Measurements from ENCODE around the gene AXIN1.
A peak's percentile ranks its signal among the peaks of the same experiment; 100 is the strongest.
"Not testable (repeated sequence)": the region's sequence is repeated elsewhere in the genome, so short reads cannot be mapped to it uniquely, and the experiment has no call there.

The AXIN1 gene

DNA sequence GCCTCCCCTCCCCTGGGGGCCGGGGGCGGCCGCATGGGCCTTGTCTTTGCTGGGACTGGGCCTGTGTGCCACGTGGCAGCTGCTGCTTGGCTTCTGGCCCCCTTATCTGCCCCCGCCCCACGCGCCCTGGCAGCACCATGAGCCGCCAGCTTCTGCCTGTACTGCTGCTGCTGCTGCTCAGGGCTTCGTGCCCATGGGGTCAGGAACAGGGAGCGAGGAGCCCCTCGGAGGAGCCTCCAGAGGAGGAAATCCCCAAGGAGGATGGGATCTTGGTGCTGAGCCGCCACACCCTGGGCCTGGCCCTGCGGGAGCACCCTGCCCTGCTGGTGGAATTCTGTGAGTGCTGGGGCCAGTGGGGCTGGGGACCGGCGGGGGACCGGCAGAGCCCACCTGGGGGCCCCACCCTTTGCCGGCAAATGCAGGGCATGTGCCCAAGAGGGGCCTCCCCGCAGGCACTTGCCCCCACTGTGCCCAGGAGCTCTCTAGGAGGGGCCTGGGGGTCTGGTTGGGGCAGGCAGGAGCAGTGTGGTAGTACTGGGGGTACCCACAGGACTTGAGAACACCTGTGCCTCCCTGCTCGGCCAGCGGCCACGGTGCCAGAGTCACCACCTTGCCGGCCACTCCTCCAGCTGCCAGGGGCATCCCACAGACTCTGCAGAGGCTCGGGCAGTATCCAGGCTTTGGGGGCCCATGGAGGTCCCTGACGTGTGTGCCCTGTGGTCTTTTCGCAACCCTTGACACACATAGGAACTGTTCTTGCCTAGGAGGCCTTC is 69.3 kb downstream of the AXIN1 start, which contains the start of gene PDIA2:
TSS of gene PDIA2 (plus strand) at position 132 of the 773 bp plus-strand sequence. CDS start at position 138, 6 bp downstream.
- no peak for DNase-seq (ENCODE audit: low spot score)

DNA sequence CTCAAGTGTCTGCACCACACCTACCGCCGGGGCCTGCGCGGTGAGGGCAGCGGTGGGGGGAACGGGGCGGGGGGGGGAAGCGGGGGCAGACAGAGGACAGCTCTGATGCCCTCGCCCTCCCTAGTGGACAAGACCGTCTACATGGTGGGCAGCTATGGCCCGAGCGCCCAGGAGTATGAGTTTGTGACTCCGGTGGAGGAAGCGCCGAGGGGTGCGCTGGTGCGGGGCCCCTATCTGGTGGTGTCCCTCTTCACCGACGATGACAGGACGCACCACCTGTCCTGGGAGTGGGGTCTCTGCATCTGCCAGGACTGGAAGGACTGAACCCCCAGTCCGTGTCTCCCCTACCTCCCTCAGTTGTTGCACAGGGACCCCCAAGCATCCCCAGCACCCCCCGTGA is 70.0 kb downstream of the AXIN1 start:
- no peak for DNase-seq (ENCODE audit: low spot score)

DNA sequence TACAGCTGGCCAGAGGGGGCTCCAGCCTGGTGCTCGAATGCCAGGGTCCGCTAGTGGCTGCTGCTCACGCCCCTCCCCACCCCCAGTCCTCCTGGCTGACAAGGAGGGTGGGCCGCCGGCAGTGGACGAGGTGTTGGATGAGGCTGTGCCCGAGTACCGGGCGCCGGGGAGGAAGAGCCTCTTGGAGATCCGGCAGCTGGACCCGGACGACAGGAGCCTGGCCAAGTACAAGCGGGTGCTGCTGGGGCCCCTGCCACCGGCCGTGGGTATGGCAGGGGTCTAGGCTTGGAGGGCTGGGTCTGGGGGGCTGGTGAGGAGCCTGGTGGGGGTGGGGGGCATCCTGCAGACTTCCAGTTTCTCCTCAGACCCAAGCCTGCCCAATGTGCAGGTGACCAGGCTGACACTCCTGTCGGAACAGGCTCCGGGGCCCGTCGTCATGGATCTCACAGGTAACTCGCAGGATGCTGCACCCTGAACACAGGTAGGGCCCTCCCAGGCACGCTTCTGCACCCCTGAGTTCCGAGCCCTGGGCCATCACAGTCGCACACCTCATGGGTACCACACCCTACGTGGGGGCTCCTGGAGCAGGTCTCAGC is 70.8 kb downstream of the AXIN1 start:
- no peak for DNase-seq (ENCODE audit: low spot score)

DNA sequence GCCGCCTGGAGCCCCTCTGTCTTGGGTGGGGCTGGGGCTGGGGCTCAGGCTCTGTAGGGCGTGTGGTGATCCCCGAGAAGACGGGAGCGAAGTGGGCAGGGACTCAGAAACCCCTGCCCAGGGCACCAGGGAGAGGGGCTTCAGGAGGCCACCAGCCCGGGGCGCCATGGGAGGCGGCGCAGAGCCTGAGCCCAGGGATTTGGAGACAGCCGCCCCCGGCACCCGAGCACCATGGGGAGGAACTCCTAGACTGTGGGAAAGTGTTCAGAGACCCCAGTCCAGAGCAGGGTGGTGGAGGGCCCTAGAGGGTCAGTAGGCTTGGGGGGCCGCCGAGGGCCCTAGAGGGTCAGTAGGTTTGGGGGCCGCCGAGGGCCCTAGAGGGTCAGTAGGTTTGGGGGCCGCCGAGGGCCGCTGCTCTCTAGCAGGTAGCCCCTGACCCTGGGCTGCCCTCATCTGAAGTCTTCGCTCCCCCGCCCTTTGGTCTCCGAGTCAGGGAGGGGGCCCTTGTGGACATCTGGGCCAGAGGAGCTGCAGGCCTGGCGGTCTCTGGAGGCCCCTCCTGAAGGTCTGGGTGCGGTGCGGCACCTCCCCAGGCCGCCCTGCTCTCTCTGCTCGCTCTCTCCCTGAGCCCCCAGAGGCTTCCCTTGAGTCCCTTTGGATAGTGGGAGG is 71.4 kb downstream of the AXIN1 start:
- no peak for DNase-seq (ENCODE audit: low spot score)

DNA sequence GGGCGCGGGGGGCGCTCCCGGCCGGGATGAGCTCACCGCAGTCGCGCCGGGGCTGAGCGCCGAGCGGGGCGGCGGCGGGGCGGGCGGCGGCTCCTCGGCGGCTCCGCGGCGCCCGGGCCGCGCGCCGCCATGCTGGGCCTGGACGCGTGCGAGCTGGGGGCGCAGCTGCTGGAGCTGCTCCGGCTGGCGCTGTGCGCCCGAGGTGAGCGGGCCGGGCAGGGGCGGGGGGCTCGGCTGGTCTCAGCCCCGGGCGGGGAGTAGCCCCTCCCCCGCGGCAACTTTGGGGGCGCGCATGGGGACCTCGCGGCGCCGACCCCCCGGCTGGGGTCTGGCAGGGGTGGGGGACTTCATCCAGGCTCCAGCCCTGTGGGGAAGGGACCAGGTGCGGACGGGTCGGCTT is 72.0 kb downstream of the AXIN1 start, which contains the start of gene ARHGDIG:
TSS of gene ARHGDIG (plus strand) at position 40 of the 400 bp plus-strand sequence. CDS start at position 130, 90 bp downstream.
- no peak for DNase-seq (ENCODE audit: low spot score)

DNA sequence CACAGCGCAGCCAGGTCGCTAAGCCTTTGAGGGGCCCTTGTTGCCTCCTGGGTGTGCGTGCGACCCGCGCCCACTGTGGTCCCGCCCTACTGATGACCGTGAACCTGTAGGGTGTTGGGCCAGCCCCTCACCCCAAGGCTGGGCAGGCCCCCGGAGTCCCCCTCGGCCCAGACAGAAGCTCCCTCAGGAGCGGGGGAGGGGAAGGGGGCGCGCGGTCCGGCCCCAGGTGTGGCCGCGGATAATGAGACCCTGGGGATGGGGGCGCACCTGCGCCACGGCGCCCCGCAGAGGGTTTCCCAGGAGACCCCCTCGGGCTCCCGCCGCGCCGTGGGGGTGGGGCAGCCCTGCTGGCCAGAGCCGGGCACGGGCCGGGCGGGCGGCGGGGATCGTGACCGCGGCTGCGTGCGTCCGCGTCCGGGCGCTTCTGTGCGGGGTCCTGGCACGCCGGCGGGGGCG is 72.5 kb downstream of the AXIN1 start:
- DNase-seq (ENCODE audit: low spot score): no peak

DNA sequence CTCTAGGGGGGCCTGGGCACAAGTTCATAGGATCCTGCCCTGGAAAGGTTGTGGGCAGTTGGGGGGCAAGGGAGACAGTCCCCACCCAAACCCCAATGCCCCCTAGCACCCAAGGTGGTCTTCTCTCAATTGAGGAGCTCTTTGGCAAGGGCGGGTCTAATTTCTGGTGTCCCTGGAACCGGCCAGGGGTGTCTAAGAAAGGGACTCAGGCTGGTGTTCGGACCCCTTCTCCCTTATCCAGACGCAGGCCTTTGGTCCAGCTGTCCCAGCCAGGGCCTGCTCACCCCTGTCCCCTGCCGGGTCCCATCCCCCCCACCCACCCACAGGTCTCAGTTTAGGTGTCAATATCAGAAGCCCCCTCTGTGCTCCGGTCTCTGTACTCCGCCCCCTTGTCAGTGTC is 73.0 kb downstream of the AXIN1 start:
- no peak for DNase-seq (ENCODE audit: low spot score)

DNA sequence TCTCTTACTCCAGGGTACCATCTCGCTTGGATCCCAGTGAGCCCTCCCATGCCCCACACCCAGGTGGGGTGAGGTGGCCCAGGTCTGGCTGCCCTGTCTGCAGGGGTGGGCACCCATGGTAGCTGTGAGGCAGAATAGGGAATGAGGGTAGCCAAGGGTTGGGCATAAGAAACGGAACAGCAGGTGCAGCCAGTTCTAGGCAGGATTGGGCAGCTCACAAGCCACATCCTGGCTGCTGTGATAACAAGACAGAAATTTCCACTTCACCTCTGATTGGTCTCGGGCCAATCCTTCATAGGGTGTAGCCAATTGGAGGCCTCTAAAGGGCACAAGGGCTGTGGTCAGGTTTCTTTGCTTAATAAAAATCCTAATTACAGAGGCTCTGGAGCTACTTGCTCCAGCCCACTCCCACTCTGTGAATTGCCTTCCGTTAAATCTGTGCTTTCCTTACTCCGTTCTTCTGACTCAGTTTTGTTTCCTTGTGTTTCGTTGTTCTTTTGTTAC is 73.6 kb downstream of the AXIN1 start:
- no peak for DNase-seq (ENCODE audit: low spot score)

DNA sequence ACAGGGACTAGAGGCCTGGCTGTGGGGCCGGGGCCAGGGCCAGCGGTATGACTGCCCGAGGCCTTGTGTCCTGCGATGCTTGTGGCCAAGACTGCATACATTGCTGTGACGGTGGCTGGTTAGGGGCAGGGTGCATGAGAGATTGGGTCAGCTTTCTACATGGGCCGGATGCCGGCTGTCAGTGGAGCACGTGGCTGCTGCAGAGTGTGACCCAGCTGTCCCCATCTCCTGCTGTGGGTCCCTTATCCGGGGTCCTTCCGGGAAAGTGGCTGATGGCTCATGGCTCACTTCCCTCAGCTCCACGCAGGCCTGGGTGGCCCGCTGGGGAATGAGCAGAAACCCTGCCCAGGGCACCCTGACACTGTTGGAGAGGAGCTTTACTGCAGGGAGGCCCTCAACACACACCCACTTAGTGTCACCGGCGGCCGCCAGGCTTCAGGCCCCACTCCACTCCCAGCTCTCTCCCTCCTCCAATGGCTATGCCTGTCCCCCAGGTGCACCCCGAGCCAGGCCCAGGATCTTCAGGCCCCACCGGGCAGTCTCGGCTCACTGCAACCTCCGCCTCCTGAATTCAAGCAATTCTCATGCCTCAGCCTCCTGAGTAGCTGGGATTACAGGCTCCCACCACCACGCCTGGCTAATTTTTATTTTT is 76.0 kb downstream of the AXIN1 start:
- DNase-seq (ENCODE audit: low spot score): no peak

DNA sequence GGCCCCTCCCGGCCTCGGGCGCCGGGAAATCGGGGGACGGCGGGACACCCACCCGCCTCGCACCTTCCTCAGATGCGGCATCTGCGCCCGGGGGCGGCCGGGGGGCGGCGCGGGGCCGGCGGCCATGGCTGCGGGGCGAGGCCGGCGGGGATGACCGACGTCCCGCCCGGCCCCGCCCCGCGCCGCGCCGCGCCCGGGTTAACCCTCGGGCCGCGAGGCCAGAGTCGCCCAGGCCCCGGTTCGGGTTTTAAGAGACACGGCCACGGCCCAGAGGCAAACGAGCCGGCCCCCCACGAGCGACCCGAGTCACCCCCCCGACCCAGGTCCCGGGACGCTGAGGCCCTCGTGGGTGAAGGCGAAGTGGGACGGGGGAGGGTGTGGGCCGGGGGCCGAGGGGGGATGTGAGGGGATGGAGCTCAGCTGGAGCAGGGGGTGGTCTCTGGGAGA is 76.7 kb downstream of the AXIN1 start, which contains the start of gene RGS11:
TSS of gene RGS11 (minus strand) at position 159 of the 447 bp plus-strand sequence. CDS start at position 126, 33 bp downstream.
- DNase-seq (ENCODE audit: low spot score): peak; percentile 70

DNA sequence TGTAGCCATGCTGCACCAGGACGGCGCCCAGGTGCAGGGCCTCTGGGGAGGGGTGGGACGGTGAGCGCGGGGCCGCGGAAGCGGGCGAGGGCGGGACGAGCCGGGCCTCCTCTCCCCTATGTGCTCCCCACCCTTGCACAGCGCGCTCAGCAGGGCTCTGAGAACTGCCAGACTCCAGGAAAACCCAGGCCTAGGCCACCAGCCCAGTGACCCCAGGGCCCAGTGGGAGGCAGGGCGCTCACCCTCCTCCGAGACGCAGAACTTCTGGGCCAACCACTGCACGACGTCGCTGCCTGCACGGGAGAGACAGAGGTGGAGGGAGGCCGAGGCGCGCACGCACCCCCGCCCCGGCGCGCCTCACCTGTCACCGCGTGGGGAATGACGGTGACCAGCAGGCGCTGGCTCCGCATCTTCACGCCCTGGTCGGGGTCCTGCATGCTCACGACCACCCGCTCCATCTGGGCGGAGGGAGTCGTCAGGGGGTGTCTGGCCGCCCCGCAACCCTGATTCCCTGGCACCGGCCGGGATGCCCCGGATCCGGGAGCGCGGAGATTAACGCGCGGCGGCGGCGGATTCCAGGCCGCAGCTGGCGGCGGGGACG is 77.4 kb downstream of the AXIN1 start:
- DNase-seq (ENCODE audit: low spot score): no peak

DNA sequence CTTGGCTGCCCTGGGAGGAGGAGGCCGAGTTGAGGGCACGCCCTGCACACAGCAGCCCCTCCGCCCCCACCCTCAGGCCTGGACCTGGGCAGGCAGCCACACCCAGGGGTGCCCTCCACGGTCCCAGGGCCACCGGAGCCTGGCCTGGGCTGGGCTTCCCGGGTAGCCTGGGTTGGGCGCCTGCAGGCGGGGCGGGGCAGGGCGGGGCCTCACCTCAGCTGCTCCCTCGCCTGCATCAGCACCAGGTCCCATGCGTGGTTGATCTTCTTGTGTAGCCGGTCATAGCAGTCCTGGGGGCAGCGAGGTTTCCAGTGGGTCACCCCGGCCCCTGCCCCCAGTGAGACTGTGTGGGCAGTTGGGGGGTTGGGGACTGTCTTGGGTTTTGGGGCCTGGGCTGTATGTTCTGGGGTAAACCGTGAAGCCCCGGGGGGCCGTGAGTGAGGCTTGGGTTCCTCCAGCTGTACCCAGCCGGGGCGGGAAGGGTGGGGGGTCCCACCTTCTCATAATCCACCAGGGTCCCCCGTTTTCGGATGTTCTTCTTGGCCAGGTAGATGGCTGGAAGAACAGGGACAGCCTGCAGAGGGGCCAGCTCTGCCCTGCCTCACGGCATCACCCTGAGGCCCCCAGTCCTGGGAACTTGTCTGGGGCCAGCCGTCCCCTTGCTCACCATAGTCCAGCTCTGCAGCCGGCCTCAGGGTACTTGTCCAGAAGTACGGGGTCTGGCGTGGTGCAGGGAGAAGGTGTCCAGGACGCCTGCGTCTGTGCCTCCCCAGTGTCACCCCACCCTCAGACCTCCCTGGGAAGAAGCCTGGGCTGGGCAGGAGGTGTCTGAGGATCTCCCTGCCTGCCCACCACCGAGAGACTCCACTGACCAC is 78.7 kb downstream of the AXIN1 start:
- no peak for DNase-seq (ENCODE audit: low spot score)

DNA sequence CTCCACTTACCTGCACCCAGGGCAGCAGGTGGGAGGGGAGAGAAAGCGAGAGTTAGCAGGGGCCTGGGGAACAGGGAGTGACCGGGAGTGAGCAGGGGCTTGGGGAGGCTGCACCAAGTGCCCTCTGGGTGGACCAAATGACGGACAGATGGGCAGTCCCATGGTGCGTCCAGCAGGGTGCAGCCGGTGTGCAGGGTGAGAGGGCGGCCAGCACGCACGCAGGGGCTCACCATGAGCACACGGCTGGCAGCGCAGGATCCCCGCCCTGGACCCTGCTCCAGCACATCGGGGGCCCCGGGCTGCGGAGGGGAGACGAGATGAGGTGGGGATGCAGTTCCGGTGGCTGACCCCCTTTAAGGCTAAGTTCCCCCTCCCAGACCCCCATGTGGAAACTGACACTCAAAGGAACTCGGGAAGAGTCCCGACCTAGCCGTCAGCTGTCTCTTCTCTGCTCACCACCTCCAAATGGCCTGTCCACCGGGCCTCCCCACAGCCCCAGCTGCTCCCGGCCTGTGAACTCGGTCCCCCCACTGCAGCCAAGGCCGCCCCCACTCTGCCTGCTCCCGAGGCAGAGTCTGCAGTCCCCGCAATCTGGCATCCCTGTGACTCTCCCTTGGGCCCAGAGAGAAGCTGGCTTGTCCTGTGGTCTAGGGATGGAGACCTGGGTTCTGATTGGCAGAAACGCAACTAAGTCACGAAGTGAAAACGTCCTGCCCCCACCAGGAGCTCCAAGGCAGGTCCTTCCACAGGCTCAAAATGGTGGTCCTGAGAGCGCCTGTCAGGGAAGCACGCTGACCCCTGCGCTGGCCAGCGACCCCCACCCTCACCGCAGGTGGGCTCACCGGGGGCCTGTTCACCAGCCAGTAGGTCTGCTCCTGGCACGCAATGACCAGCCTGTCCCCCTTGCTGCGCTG is 79.6 kb downstream of the AXIN1 start:
- no peak for DNase-seq (ENCODE audit: low spot score)

DNA sequence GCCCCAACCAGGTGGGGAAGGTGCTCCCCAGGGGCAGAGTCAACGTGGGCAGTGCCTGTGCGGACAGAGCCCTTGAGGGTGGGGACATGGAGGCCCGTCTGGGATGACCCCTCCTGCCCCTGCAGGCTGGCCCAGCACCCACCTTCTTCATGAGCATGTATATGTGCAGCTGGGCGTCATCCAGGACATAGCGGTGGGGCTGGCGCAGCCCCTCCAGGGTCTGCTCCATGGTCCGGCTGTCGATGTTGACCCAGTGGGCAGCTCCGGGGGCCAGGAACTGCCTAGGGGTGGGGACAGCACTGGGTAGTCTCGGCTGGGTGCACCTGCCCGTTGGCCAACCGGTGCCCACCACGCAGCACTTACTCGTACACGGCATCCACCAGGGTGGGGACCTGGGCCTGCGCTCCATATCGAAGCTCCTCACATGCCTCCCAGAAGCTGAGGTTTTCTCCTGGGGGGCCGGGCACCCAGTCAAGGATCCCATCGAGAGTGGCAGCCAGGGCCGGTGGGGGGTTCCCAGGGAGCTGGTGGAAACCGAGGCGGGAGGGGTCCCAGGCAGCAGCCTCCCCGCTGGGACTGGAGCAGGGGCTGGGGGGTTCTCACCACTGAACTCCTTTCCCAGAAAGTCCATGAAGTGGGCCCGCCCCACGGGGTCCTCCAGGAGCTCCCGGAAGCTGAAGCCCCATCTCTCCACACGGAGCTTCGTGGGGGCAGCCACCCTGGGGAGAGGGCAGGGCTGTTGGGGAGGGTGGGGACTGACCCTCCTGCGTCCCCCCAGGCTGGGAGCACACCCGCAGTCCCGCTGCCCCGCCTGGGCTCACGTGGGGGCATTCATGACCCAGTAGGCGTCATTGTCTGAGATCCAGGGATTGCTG is 81.9 kb downstream of the AXIN1 start:
- DNase-seq (ENCODE audit: low spot score): no peak

DNA sequence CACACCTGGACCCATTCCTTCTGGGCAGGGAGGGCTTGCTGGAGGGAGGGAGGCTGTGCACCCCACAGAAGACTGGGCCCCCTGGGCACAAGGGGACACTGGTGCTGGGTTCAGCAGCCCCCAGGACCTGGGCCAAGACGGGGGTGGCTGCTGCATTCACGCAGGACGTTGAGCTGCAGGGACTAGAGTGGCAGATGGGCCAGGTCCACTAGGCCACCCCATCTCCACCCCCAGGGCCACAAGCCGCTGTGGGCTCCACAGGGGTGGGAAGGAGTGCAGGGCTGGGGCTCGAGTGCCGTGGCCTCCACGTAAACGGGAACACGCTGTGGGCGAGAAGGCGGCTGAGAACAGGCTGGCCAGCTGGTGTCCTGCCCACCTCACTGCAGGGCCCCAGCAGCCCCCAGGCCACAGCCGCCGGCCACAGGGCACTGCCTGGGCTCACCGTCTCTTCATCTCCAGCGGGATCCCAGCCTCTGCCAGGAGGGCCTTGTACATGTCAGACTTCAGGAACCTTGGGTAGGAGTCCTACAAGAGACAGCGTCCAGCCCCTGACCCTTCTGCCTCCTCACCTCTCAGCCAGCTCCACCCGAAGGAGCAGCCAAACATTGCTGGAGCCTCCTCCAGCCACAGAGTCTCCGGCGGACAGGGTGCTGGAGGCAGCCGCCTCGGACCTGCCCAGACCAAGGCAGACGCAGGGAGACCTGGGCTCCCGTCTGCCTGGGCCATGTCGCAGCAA is 83.3 kb downstream of the AXIN1 start:
- no peak for DNase-seq (ENCODE audit: low spot score)

DNA sequence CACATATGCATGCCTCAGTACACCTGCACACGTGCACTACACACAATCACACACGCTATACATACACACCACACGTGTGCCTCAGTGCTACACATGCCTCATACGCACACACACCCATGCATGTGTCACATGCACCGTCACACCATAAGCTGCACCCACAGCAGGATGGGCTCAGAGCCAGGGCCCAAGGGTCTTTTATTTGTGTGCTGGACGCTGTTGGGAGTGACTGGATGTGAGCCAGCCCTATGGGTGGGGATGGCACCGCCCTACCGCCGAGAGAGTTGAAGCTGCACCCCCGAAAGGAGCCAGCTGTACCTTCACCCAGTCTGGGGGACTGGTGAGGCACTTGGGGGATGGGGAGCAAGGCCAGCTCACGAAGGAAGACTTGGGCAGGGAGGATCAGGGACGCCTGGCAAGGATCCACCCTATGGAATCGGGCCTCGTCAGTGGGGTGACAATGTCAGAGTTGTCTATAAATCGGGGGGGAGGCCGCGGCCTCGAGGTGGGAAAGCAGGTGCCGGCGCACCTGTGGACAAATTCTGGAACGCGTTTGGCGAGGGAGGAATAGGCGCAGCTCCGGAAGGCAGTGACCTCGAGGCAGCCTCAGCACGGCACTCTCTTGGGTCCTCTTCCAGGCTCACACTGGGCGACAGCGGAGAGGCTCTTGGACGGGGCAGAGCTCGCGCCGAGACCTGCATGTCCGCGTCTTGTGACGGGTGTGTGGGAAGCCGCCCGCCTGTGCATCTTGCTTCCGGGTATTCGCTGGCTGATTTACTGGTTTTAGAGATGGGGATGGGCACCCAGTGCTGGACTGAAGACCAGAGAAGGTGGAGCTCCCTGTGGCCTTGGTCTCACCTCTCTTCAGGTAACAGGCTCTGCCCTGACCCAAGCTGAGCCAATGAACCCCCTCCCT is 84.1 kb downstream of the AXIN1 start:
- no peak for DNase-seq (ENCODE audit: low spot score)

DNA sequence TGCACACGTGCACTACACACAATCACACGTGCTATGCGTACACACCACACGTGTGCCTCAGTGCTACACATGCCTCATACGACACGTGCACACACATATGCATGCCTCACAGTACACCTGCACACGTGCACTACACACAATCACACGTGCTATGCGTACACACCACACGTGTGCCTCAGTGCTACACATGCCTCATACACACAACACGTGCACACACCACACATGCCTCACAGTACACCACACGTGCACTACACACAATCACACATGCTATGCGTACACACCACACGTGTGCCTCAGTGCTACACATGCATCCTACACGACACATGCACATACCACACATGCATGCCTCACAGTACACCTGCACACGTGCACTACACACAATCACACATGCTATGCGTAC is 85.0 kb downstream of the AXIN1 start:
- not testable (repeated sequence) for DNase-seq (ENCODE audit: low spot score)
